ENCODE measurements around the gene GPR158. TPM values are rescaled to one million over a fixed set of nuclear protein-coding genes. Genes with fewer than 3 reads are reported as not detected.

The GPR158 gene
- total and polyA plus RNA-seq, 7 donors: 0.01 to 0.19 (median 0.06) TPM; not detected in 4

DNA sequence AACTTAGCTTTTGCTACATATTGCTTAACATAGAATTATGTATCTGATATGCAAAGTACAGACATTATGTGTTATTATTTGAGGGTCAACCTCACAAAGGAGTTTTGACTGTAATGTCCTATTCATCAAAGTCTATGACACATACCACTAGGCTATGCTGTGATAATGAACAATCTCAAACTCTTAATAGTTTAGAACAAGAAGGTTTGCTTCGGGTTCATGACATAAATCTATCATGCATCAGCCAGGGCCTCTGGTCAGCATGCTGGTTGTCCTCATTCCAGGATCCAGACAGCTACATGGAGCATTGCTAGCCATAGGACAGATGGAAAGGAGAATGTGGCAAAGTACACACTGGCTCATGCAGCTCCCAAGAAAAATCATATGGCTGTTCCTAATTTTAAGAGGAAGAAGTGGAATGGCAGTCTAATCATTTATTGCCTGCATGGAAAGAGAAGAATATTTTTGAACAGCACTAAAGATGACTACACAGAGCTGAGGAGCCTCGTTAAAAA lies 332.1 kb downstream of the GPR158 start:
- no peak for ATAC-seq
- H3K9me3 ChIP-seq: no peaks in the 10 kb centered on the region
- H3K4me1 ChIP-seq: no peaks in the 10 kb centered on the region
- intact Hi-C loops (cut with DNase I): no loop called here
- H3K27me3 ChIP-seq (ENCODE audit: insufficient read depth in 3 of 3, low read length in 2 of 3): no peaks in the 10 kb centered on the region
- WGBS, 3 donors: 38 to 47% (median 43%) methylated on average over 2 of the region's 2 CpGs
- TF ChIP-seq, protein P1, sequence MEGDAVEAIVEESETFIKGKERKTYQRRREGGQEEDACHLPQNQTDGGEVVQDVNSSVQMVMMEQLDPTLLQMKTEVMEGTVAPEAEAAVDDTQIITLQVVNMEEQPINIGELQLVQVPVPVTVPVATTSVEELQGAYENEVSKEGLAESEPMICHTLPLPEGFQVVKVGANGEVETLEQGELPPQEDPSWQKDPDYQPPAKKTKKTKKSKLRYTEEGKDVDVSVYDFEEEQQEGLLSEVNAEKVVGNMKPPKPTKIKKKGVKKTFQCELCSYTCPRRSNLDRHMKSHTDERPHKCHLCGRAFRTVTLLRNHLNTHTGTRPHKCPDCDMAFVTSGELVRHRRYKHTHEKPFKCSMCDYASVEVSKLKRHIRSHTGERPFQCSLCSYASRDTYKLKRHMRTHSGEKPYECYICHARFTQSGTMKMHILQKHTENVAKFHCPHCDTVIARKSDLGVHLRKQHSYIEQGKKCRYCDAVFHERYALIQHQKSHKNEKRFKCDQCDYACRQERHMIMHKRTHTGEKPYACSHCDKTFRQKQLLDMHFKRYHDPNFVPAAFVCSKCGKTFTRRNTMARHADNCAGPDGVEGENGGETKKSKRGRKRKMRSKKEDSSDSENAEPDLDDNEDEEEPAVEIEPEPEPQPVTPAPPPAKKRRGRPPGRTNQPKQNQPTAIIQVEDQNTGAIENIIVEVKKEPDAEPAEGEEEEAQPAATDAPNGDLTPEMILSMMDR (IDR thresholded peaks at IDR 0.05): no peak
- H3K36me3 ChIP-seq (ENCODE audit: insufficient read depth in 1 of 2, low read depth in 1 of 2): no peaks in the 10 kb centered on the region
- DNase-seq: no peak
- no peak overlapping the region for H3K27ac ChIP-seq
- H3K4me3 ChIP-seq: no peak overlapping the region

DNA sequence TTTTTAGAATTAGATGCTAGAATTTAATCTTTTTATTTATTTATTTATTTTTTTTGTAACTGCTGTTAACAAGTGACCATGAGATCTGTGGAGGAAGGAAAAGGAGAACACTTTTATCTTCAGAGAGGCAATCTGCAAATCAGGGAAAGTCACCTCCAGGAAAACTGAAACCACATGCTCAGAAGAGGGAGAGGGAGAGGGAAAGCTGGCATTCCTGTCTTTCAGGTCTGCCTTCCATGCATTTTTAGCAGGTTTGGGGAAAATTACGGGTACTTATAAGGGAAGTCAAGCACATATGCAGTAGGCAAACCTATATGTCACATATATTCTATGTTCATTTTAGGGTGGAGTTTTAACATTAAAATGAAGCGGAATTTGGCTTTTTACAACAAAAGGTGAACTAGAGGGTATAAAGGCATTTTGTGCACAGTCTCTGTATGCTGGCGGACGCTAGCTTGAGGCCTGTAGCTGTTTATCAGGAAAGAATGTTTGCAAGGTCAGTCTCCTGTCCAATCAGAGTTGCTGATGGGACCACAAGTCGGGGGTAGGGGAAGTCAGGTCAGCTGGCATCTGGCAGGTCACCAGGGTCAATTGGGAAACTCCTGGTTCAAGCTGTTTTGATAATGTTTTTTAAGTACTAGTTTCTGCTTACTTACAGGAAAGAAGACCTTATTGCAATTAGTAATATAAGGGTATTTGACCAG lies 333.5 kb downstream of the GPR158 start:
- Histone ChIP-seq H3K4me3 (no peak overlapping the region), H3K36me3 (ENCODE audit: insufficient read depth in 1 of 2, low read depth in 1 of 2) (no peaks in the 10 kb centered on the region), H3K27ac (no peak overlapping the region), H3K9me3 (no peaks in the 10 kb centered on the region), H3K27me3 (ENCODE audit: insufficient read depth in 3 of 3, low read length in 2 of 3) (no peaks in the 10 kb centered on the region), H3K4me1 (no peaks in the 10 kb centered on the region)
- intact Hi-C loops (cut with DNase I): no loop called here
- ATAC-seq: no peak
- no peak for DNase-seq
- WGBS, 3 donors: 49 to 56% (median 54%) methylated on average over 5 of the region's 5 CpGs
- TF ChIP-seq, protein P1 (IDR thresholded peaks at IDR 0.05): no peak

- no peaks in the 10 kb centered on the region for H3K9me3 ChIP-seq
- H3K4me1 ChIP-seq: no peaks in the 10 kb centered on the region
- no peak overlapping the region for H3K27ac ChIP-seq
- DNase-seq (no peak), ATAC-seq (no peak)
- no peaks in the 10 kb centered on the region for H3K36me3 ChIP-seq (ENCODE audit: insufficient read depth in 1 of 2, low read depth in 1 of 2)
- intact Hi-C loops (cut with DNase I): no loop called here
- no peak overlapping the region for H3K4me3 ChIP-seq
- no peaks in the 10 kb centered on the region for H3K27me3 ChIP-seq (ENCODE audit: insufficient read depth in 3 of 3, low read length in 2 of 3)
- TF ChIP-seq, protein P1 (IDR thresholded peaks at IDR 0.05): no peak
- 69 to 76% (median 71%) methylated on average over 6 of the region's 6 CpGs for WGBS, 3 donors
Observed at GRCh38 chr10:25509151-25509550, 334.4 kb downstream of the GPR158 start.

DNA sequence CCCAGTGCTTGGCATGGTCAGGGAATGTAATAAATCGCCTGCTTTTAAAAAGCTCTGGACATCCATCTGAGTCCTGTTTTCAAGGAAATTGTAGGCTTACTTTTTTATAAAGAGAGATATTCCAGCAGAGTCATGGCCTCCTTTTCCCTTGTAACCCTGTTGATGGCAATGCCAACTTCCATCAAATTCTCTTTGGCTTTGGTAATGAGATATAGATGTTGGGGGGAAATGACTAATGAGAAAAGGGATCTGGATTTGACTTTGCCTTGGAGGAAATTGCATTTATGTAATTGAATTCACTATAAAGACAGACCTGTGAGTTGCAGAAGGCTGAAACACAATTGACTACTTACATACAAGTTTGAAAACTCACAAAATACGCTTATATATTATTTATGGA lies 347.5 kb downstream of the GPR158 start:
- DNase-seq (no peak), ATAC-seq (no peak)
- Histone ChIP-seq H3K4me1 (no peaks in the 10 kb centered on the region), H3K9me3 (no peaks in the 10 kb centered on the region), H3K4me3 (no peak overlapping the region), H3K27ac (no peak overlapping the region), H3K36me3 (ENCODE audit: insufficient read depth in 1 of 2, low read depth in 1 of 2) (no peaks in the 10 kb centered on the region), H3K27me3 (ENCODE audit: insufficient read depth in 3 of 3, low read length in 2 of 3) (no peaks in the 10 kb centered on the region)
- intact Hi-C loops (cut with DNase I): no loop called here
- WGBS, 3 donors: 70 to 78% (median 71%) methylated on average over 2 of the region's 2 CpGs
- TF ChIP-seq, protein P1 (IDR thresholded peaks at IDR 0.05): no peak

All from psoas muscle (tissue), 8 donors.